Activated T-cell treated with anti-CD3 and anti-CD28 coated beads, Interleukin-2, amount 50 U/mL, for 4 hours (primary cell): Measurements from ENCODE around the gene SYNE2. TPM values are rescaled to one million over a fixed set of nuclear protein-coding genes. Genes with fewer than 3 reads are reported as not detected.

Experiments
- ATAC-seq, 2 donors: fragments of 200-7000 bp; cut with Tn5 transposase; one replicate each; pipeline ENCODE4 v1.10.0; 2021
- DNase-seq: peaks from one replicate; pipeline ENCODE4 v3.0.0-alpha.2; 2020
- H3K27me3 Mint-ChIP-seq: one replicate; pipeline ENCODE4 v1.8.0; 2021; ENCODE audit warnings: low read depth, mixed read lengths
- H3K36me3 Mint-ChIP-seq: one replicate; pipeline ENCODE4 v1.8.0; 2022; ENCODE audit warnings: mixed read lengths; ENCODE audit not compliant: insufficient read depth
- H3K4me1 Mint-ChIP-seq: one replicate; pipeline ENCODE4 v1.8.0; 2021; ENCODE audit warnings: low read depth, mixed read lengths
- H3K4me3 Mint-ChIP-seq: one replicate; pipeline ENCODE4 v1.8.0; 2021; ENCODE audit warnings: mild to moderate bottlenecking, moderate library complexity, mixed read lengths
- H3K9me3 Mint-ChIP-seq: one replicate; pipeline ENCODE4 v1.8.0; 2021; ENCODE audit warnings: mixed read lengths
- total RNA-seq, 3 donors: library from RNA; stranded (reverse); gene quantifications; one replicate each; pipeline ENCODE4 v1.2.1, GENCODE V29; 2021

SYNE2 gene
- total RNA-seq, 3 donors from 2014 or later: 6.9 to 11.5 (median 8.6) TPM

DNA sequence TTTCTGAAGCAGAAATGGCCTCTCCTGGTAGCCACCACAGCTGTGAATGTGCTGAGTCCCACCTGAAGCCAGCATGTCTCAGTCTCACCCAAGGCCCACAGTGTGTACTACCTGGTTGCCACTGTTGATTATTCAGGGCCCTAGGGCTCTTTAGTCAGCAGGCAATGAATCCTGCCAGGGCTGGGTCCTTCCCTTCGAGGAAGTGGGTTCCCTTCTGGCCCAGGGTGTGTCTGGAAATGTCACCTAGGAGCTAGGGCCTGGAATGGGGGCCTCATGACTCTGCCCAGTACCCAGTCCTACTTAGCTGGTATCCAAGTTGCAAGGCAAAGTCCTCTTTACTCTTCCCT, 207.4 kb downstream of the SYNE2 start:
- DNase-seq (no peak), ATAC-seq (no peak)
- peaks cover 30% of the 10 kb centered on the region for H3K36me3 Mint-ChIP-seq
- no peaks in the 10 kb centered on the region for H3K27me3 Mint-ChIP-seq
- H3K9me3 Mint-ChIP-seq: no peaks in the 10 kb centered on the region
- no peak overlapping the region for H3K4me3 Mint-ChIP-seq
- H3K4me1 Mint-ChIP-seq: no peaks in the 10 kb centered on the region

GRCh38 chr14:64060648-64061096, 207.9 kb downstream of the SYNE2 start:
- Mint-ChIP-seq H3K4me1 (no peaks in the 10 kb centered on the region), H3K4me3 (no peak overlapping the region), H3K27me3 (no peaks in the 10 kb centered on the region), H3K9me3 (no peaks in the 10 kb centered on the region), H3K36me3 (peaks cover 33% of the 10 kb centered on the region)
- peak in 1 of 2 donors; percentile 35 for ATAC-seq
- DNase-seq: no peak

GRCh38 chr14:64061115-64061514, 208.3 kb downstream of the SYNE2 start:
- no peak for ATAC-seq
- Mint-ChIP-seq H3K9me3 (no peaks in the 10 kb centered on the region), H3K4me1 (no peaks in the 10 kb centered on the region), H3K27me3 (no peaks in the 10 kb centered on the region), H3K36me3 (peaks cover 30% of the 10 kb centered on the region), H3K4me3 (no peak overlapping the region)
- DNase-seq: no peak

DNA sequence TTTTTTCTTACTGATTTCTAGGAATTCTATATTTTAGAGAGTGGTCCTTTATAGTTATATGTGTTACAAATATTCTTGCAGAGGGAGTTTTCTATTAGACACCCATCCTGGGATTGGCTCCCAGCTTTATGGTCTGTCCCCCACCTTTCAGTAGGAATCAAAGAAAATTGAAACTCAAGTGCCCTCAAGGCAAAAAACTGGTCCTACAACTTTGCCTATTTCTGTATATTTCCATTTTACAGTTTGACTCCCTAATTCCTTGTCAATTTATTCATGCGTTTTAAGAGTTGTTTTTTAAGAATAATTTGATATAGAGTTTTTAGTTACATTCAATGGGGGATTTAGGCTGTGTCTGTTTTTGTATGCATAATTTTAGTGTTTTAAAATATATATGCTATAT, 208.9 kb downstream of the SYNE2 start:
- ATAC-seq: no peak

GRCh38 chr14:64062381-64063115, 209.7 kb downstream of the SYNE2 start:
- H3K4me1 Mint-ChIP-seq: no peaks in the 10 kb centered on the region
- no peak for ATAC-seq
- no peak overlapping the region for H3K4me3 Mint-ChIP-seq
- no peaks in the 10 kb centered on the region for H3K9me3 Mint-ChIP-seq
- H3K27me3 Mint-ChIP-seq: no peaks in the 10 kb centered on the region
- no peak for DNase-seq
- H3K36me3 Mint-ChIP-seq: peaks cover 34% of the 10 kb centered on the region

More for the DNA sequence above, 208.9 kb downstream of the SYNE2 start:
- peaks cover 34% of the 10 kb centered on the region for H3K36me3 Mint-ChIP-seq
- H3K4me3 Mint-ChIP-seq: no peak overlapping the region
- no peaks in the 10 kb centered on the region for H3K9me3 Mint-ChIP-seq
- DNase-seq: no peak
- H3K27me3 Mint-ChIP-seq: no peaks in the 10 kb centered on the region
- no peaks in the 10 kb centered on the region for H3K4me1 Mint-ChIP-seq

DNA sequence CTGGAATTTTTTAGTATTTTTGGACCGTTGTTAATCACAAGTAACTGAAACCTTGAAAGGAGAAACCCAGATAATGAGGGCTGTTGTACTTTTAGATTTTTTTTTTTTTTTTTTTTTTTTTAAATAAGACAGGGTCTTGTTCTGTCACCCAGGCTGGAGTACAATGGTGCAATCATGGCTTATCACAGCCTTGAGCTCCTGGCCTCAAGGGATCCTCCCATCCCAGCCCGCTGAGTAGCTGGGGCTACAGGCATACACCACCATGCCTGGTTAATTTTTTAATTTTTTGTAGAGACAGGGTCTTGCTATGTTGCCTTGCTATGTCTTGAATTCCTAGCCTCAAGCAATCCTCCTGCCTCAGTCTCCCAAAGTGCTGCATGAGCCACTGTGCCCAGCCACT, 211.6 kb downstream of the SYNE2 start:
- Mint-ChIP-seq H3K27me3 (no peaks in the 10 kb centered on the region), H3K4me1 (no peaks in the 10 kb centered on the region), H3K4me3 (no peak overlapping the region), H3K36me3 (peaks cover 32% of the 10 kb centered on the region), H3K9me3 (no peaks in the 10 kb centered on the region)
- DNase-seq: no peak
- no peak for ATAC-seq

DNA sequence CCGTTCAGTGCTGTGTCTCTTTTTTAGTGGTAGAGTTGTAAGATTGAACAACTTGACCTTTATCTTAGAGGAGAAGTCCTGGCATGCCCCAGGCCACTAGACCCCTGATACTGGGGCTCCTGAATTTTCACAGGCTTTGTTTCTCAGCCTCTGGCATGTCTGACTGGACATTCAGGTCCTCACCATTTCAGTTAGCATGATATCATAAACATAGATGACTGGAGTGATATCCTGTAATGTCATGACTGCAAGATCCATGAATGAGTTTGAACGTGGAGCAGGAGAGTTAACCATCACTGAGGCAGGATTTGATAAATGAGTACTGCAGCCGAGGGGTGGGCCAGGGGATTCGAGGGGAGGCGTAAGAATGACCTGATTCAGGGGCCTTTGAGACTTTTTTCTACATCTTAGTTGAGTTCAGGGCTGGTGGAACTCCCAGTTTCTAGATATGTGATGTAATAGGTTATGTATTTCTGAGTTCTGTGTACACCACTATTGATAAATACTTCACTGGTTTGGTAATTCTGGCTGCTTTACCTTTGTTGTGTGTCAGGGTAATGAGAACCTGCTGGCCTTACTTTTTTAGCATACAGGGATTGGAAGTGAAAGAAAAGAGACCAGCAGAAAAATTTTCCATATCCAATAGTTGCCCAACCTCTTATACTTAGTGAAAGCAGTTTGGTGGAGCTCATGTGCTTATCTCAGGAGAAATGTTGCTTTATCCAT, 217.0 kb downstream of the SYNE2 start:
- H3K4me1 Mint-ChIP-seq: no peaks in the 10 kb centered on the region
- no peaks in the 10 kb centered on the region for H3K9me3 Mint-ChIP-seq
- no peak for ATAC-seq
- peaks cover 52% of the 10 kb centered on the region for H3K36me3 Mint-ChIP-seq
- H3K4me3 Mint-ChIP-seq: no peak overlapping the region
- H3K27me3 Mint-ChIP-seq: no peaks in the 10 kb centered on the region
- no peak for DNase-seq

DNA sequence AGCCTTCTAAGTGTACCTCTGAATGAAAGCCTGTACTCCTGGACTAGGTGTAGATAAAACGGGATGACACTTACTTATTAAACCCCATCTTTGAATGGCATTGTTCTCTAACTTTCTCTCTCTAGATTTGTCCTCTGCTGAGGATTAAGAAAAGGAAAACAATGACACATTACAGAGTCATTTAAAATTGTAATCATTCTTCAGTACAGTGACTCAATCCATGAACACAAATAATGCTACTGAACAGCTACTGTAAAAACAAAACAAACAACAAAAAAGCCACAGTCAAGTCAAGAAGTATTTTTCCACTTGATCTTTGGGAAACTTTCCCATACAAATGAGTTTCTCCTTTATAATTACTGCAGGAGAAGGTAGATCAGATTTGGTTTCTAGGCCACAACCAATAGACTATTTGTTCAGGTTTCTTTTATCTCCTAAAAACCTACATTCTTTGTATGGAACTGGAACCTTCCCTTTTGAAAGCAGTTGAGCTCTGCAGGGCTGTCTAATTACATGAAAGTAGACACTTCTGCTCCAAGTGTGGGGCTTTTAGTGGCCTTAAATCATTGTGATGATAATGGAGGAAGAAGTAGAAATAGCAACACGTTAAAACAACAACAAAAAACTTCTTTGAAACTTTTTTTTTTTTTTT, 222.3 kb downstream of the SYNE2 start:
- DNase-seq (no peak), ATAC-seq (no peak)
- no peaks in the 10 kb centered on the region for H3K9me3 Mint-ChIP-seq
- no peak overlapping the region for H3K4me3 Mint-ChIP-seq
- H3K4me1 Mint-ChIP-seq: no peaks in the 10 kb centered on the region
- no peaks in the 10 kb centered on the region for H3K27me3 Mint-ChIP-seq
- H3K36me3 Mint-ChIP-seq: peaks cover 41% of the 10 kb centered on the region

DNA sequence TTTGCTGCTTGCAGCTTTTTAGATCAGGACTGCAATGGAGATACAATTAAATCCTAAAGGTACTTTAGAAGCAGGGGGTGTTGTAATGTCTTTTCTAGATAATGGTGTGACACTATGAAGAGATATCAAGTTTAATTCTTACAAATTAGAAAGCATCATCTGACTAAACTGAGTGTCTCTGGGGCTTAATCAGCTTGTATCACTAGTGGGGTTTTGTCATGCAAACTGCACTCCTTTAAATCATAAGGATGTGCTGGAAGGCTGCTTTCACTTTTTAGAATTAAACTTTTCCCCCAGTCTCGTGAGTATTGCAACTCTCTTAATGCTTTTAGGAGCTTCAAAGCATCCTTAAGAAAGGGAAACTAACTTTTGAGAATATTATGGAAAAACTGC, 222.8 kb downstream of the SYNE2 start:
- ATAC-seq (no peak), DNase-seq (no peak)
- H3K4me1 Mint-ChIP-seq: peaks cover 3% of the 10 kb centered on the region
- no peaks in the 10 kb centered on the region for H3K9me3 Mint-ChIP-seq
- peaks cover 45% of the 10 kb centered on the region for H3K36me3 Mint-ChIP-seq
- no peaks in the 10 kb centered on the region for H3K27me3 Mint-ChIP-seq
- no peak overlapping the region for H3K4me3 Mint-ChIP-seq

DNA sequence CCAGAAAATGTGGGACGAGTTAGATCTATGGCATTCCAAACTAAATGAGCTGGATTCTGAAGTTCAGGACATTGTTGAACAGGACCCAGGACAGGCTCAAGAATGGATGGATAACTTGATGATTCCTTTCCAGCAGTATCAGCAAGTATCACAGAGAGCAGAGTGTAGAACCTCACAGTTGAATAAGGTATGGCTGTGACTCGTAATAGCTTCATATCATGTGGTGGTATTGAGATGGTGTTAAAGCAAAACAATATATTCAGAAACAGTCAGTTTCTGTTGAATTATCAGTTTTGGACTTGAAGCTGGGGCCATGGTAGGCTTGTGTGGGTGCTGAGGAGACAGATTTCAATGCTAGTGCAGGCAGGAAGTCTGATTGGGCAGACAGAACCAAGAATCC, 227.6 kb downstream of the SYNE2 start:
- Mint-ChIP-seq H3K4me1 (peaks cover 3% of the 10 kb centered on the region), H3K27me3 (no peaks in the 10 kb centered on the region), H3K4me3 (no peak overlapping the region), H3K9me3 (no peaks in the 10 kb centered on the region), H3K36me3 (peaks cover 43% of the 10 kb centered on the region)
- no peak for ATAC-seq
- DNase-seq: no peak

- ATAC-seq: no peak
- Mint-ChIP-seq H3K4me1 (peaks cover 3% of the 10 kb centered on the region), H3K4me3 (no peak overlapping the region), H3K9me3 (no peaks in the 10 kb centered on the region), H3K27me3 (no peaks in the 10 kb centered on the region), H3K36me3 (peaks cover 49% of the 10 kb centered on the region)
- DNase-seq: no peak
Measured at GRCh38 chr14:64081174-64081746, 228.5 kb downstream of the SYNE2 start.

GRCh38 chr14:64082837-64083236, 230.0 kb downstream of the SYNE2 start:
- Mint-ChIP-seq H3K9me3 (no peaks in the 10 kb centered on the region), H3K4me1 (peaks cover 3% of the 10 kb centered on the region), H3K27me3 (no peaks in the 10 kb centered on the region), H3K4me3 (no peak overlapping the region), H3K36me3 (peaks cover 51% of the 10 kb centered on the region)
- DNase-seq (no peak), ATAC-seq (no peak)

DNA sequence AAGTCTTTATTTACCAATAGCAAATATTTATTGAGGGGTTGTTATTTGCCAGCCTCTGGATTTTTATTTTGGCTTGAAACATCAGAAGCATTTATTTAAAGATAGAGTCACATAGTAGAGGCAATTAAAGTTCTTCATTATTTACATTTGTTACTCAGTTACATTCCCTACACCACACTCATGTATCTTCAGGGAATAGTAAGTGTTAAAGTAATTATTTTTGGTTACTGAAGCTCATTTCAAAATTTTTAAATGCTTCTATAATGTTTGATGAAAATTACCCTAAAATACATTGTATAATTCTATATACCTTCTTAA, 235.8 kb downstream of the SYNE2 start:
- Mint-ChIP-seq H3K27me3 (no peaks in the 10 kb centered on the region), H3K36me3 (peaks cover 37% of the 10 kb centered on the region), H3K4me3 (no peak overlapping the region), H3K4me1 (no peaks in the 10 kb centered on the region), H3K9me3 (no peaks in the 10 kb centered on the region)
- ATAC-seq: no peak
- DNase-seq: no peak

DNA sequence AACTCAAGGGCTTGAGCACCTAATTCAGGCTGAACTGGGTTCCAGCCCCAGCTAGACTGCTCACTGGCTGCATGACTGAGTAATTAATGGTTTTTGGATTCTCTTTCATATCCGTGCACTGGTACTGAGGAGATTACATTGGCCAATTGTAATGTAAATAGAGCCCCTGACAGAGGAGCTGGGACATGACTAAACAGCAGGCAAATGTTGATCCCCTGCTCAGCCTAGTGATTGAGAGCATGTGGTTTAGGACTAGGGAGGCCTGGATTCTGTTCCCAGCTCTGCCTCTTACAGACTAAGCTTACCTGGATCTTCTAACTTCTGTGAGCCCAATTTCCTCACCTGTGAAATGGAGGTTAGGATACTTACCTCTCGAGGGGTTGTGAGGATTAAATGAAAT, 237.1 kb downstream of the SYNE2 start:
- no peaks in the 10 kb centered on the region for H3K27me3 Mint-ChIP-seq
- no peak for DNase-seq
- H3K4me3 Mint-ChIP-seq: no peak overlapping the region
- no peak for ATAC-seq
- H3K9me3 Mint-ChIP-seq: no peaks in the 10 kb centered on the region
- H3K4me1 Mint-ChIP-seq: no peaks in the 10 kb centered on the region
- H3K36me3 Mint-ChIP-seq: peaks cover 34% of the 10 kb centered on the region

- ATAC-seq (no peak), DNase-seq (no peak)
- Mint-ChIP-seq H3K27me3 (no peaks in the 10 kb centered on the region), H3K36me3 (peaks cover 28% of the 10 kb centered on the region), H3K4me1 (no peaks in the 10 kb centered on the region), H3K9me3 (no peaks in the 10 kb centered on the region), H3K4me3 (no peak overlapping the region)
Measured at GRCh38 chr14:64091217-64091616, 238.4 kb downstream of the SYNE2 start.
